Measurements from ENCODE around the gene LAPTM4A. TPM values are rescaled to one million over a fixed set of nuclear protein-coding genes. Genes with fewer than 3 reads are reported as not detected.

LAPTM4A gene
- total RNA-seq, 2 donors from 2014 or later: 285 to 291 TPM

- peaks cover 22% of the 10 kb centered on the region for H3K4me1 Mint-ChIP-seq
- H3K36me3 Mint-ChIP-seq (ENCODE audit: low read depth): peaks cover 8% of the 10 kb centered on the region
- H3K9me3 ChIP-seq (ENCODE audit: control insufficient read depth, low read length): peaks cover 8% of the 10 kb centered on the region
- peak; percentile 48 for DNase-seq
- no peaks in the 10 kb centered on the region for H3K36me3 ChIP-seq (ENCODE audit: control insufficient read depth, insufficient read depth, low read length)
- peaks cover 12% of the 10 kb centered on the region for H3K27me3 Mint-ChIP-seq (ENCODE audit: insufficient read depth)
- 90 to 92% methylated on average over 12 to 14 of the region's 14 CpGs for WGBS, 2 experiments (ENCODE audit: insufficient coverage in 1 of 2, insufficient read length in 1 of 2)
- peak overlapping the region; percentile 74 for H3K4me3 ChIP-seq (ENCODE audit: low read length)
- H3K4me1 ChIP-seq (ENCODE audit: control insufficient read depth, insufficient read depth, low read length): peaks cover 3% of the 10 kb centered on the region
- H3K9ac ChIP-seq (ENCODE audit: extremely low read depth, low read length, poor library complexity, severe bottlenecking): no peak overlapping the region
- peak overlapping the region; percentile 39 for H3K27ac Mint-ChIP-seq
- peaks cover 6% of the 10 kb centered on the region for H3K9me3 Mint-ChIP-seq
- H3K27ac ChIP-seq (ENCODE audit: low read depth, low read length): no peak overlapping the region
- peaks cover 5% of the 10 kb centered on the region for H3K27me3 ChIP-seq (ENCODE audit: control insufficient read depth, insufficient read depth, low read length, poor library complexity, severe bottlenecking)
- no peak for TF ChIP-seq CTCF (conservative IDR thresholded peaks at IDR 0.05)
- peak overlapping the region; percentile 66 for H3K4me3 Mint-ChIP-seq
These were observed 40.0 kb downstream of the LAPTM4A start for GRCh38 chr2:20011276-20012031.

GRCh38 chr2:20008703-20009102 is 42.7 kb downstream of the LAPTM4A start:
- Histone ChIP-seq H3K36me3 (ENCODE audit: control insufficient read depth, insufficient read depth, low read length) (peaks cover 5% of the 10 kb centered on the region), H3K9me3 (ENCODE audit: control insufficient read depth, low read length) (no peaks in the 10 kb centered on the region), H3K27me3 (ENCODE audit: control insufficient read depth, insufficient read depth, low read length, poor library complexity, severe bottlenecking) (peaks cover 5% of the 10 kb centered on the region), H3K9ac (ENCODE audit: extremely low read depth, low read length, poor library complexity, severe bottlenecking) (no peak overlapping the region), H3K27ac (ENCODE audit: low read depth, low read length) (no peak overlapping the region), H3K4me1 (ENCODE audit: control insufficient read depth, insufficient read depth, low read length) (peaks cover 3% of the 10 kb centered on the region), H3K4me3 (ENCODE audit: low read length) (no peak overlapping the region)
- Mint-ChIP-seq H3K27me3 (ENCODE audit: insufficient read depth) (peaks cover 12% of the 10 kb centered on the region), H3K36me3 (ENCODE audit: low read depth) (peaks cover 25% of the 10 kb centered on the region), H3K4me3 (no peak overlapping the region), H3K27ac (no peak overlapping the region), H3K9me3 (no peaks in the 10 kb centered on the region), H3K4me1 (peaks cover 19% of the 10 kb centered on the region)
- TF ChIP-seq CTCF (conservative IDR thresholded peaks at IDR 0.05): no peak
- DNase-seq: no peak
- WGBS, 2 experiments (ENCODE audit: insufficient coverage in 1 of 2, insufficient read length in 1 of 2): 86 to 97% methylated on average over 5 of the region's 5 CpGs

- DNase-seq: no peak
- Histone ChIP-seq H3K4me3 (ENCODE audit: low read length) (no peak overlapping the region), H3K27ac (ENCODE audit: low read depth, low read length) (no peak overlapping the region), H3K4me1 (ENCODE audit: control insufficient read depth, insufficient read depth, low read length) (no peaks in the 10 kb centered on the region), H3K27me3 (ENCODE audit: control insufficient read depth, insufficient read depth, low read length, poor library complexity, severe bottlenecking) (no peaks in the 10 kb centered on the region), H3K36me3 (ENCODE audit: control insufficient read depth, insufficient read depth, low read length) (peaks cover 14% of the 10 kb centered on the region), H3K9ac (ENCODE audit: extremely low read depth, low read length, poor library complexity, severe bottlenecking) (no peak overlapping the region), H3K9me3 (ENCODE audit: control insufficient read depth, low read length) (no peaks in the 10 kb centered on the region)
- Mint-ChIP-seq H3K9me3 (no peaks in the 10 kb centered on the region), H3K36me3 (ENCODE audit: low read depth) (peaks cover 34% of the 10 kb centered on the region), H3K4me3 (no peak overlapping the region), H3K27me3 (ENCODE audit: insufficient read depth) (peaks cover under 1% of the 10 kb centered on the region), H3K27ac (no peak overlapping the region), H3K4me1 (peaks cover 2% of the 10 kb centered on the region)
- WGBS, 2 experiments (ENCODE audit: insufficient coverage in 1 of 2, insufficient read length in 1 of 2): 93 to 96% methylated on average over 11 to 17 of the region's 17 CpGs
- no peak for TF ChIP-seq CTCF (conservative IDR thresholded peaks at IDR 0.05)
These were observed 45.4 kb downstream of the LAPTM4A start for GRCh38 chr2:20005891-20006470.

All from endodermal cell (in vitro differentiated cells).